Panc1 (cell line): ENCODE results near the gene SMARCA1. TPM values are rescaled to one million over a fixed set of nuclear protein-coding genes. Genes with fewer than 3 reads are reported as not detected.

ENCODE experiments used
- ATAC-seq: fragments of 200-7000 bp; cut with Tn5 transposase; 2 replicates; pipeline ENCODE4 v1.9.1; 2020; ENCODE audit warnings: mild to moderate bottlenecking, moderate library complexity
- Bru-seq: library from RNA; stranded (reverse); fragments of 400-500 nt; gene quantifications from one replicate; lab custom pipeline; 2021; lab: Mats Ljungman, UMichigan
- BruChase-seq, 2 experiments: library from RNA; stranded (reverse); fragments of 400-500 nt; gene quantifications; one replicate each; lab custom pipeline; 2021; lab: Mats Ljungman, UMichigan
- BruUV-seq: library from RNA; stranded (reverse); fragments of 400-500 nt; replicated peaks from 2 replicates; lab custom pipeline; 2021; lab: Mats Ljungman, UMichigan
- CTCF ChIA-PET: fragments of 300-600 bp; sonication (Branson Sonifier 250); formaldehyde crosslinking; loops from one replicate; lab custom pipeline; 2022; ENCODE audit warnings: antibody characterized with exemption; lab: Charles Lee
- POLR2A ChIA-PET: fragments of 300-600 bp; sonication (Branson Sonifier 250); formaldehyde crosslinking; loops from one replicate; lab custom pipeline; 2022; ENCODE audit warnings: antibody characterized with exemption; lab: Charles Lee
- DNase-seq: peaks from one replicate; pipeline ENCODE4 v3.0.0-alpha.2; 2010; ENCODE audit warnings: low read depth, low spot score
- H3K27ac ChIP-seq: 2 replicates; pipeline ENCODE4 v1.5.1; 2011; ENCODE audit warnings: mild to moderate bottlenecking, low read length, inconsistent platforms
- H3K27me3 ChIP-seq: fragments of 200-500 bp; sonication (Bioruptor generic); 2 replicates; pipeline ENCODE4 v1.6.0; 2014; ENCODE audit warnings: low read length, inconsistent platforms; ENCODE audit not compliant: control insufficient read depth, insufficient read depth
- H3K36me3 ChIP-seq: fragments of 200-500 bp; sonication (Bioruptor generic); 2 replicates; pipeline ENCODE4 v1.5.1; 2014; ENCODE audit warnings: inconsistent platforms, mild to moderate bottlenecking, low read length, moderate library complexity; ENCODE audit not compliant: control insufficient read depth, insufficient read depth
- H3K4me1 ChIP-seq: 2 replicates; pipeline ENCODE4 v1.5.1; 2011; ENCODE audit warnings: inconsistent platforms, mild to moderate bottlenecking, low read length, moderate library complexity; ENCODE audit not compliant: control insufficient read depth, insufficient read depth
- H3K4me3 ChIP-seq, 2 experiments: 2 replicates each; pipeline ENCODE4 v1.5.1; 2011 to 2012; ENCODE audit warnings: low read depth in 2 of 2, low read length in 2 of 2, mild to moderate bottlenecking in 2 of 2, inconsistent platforms in 1 of 2, moderate library complexity in 1 of 2
- H3K9me3 ChIP-seq: fragments of 200-500 bp; sonication (Bioruptor generic); 2 replicates; pipeline ENCODE4 v1.5.1; 2014; ENCODE audit warnings: low read depth, mild to moderate bottlenecking, inconsistent platforms, low read length, moderate library complexity; ENCODE audit not compliant: control insufficient read depth, insufficient read depth
- POLR2AphosphoS5 ChIP-seq: IDR thresholded peaks from 2 replicates; pipeline ENCODE4 v1.6.1; 2012; ENCODE audit warnings: mild to moderate bottlenecking, low read depth, low read length, moderate library complexity
- SIN3A ChIP-seq: IDR thresholded peaks from 2 replicates; pipeline ENCODE4 v1.6.1; 2012; ENCODE audit warnings: low read depth, mild to moderate bottlenecking, low read length, moderate library complexity, borderline replicate concordance; ENCODE audit not compliant: insufficient read depth
- TCF7L2 ChIP-seq: IDR thresholded peaks from 2 replicates; pipeline ENCODE4 v1.6.1; 2011; ENCODE audit warnings: mild to moderate bottlenecking, low read depth, low read length, inconsistent platforms
- in situ Hi-C: cut with HindIII; loops from 2 replicates; pipeline ENCODE4 v1.10.0; 2016; ENCODE audit warnings: low sequenced_read_pairs, low pct_unique_long_range_greater_than_20kb
- intact Hi-C: fragments of 100-400 bp; cut with micrococcal nuclease; formaldehyde crosslinking; loops from one replicate; pipeline ENCODE4 v1.10.0; 2022; ENCODE audit not compliant: unreplicated experiment
- long read RNA-seq: library from polyadenylated mRNA; unstranded; transcript quantifications from one replicate; pipeline ENCODE4 v2.0.0, GENCODE V29; 2021; ENCODE audit not compliant: unreplicated experiment
- polyA plus RNA-seq: library from polyadenylated mRNA; unstranded; fragments of >200 nt; gene quantifications from one replicate; pipeline ENCODE4 v1.2.1, GENCODE V29; 2012; ENCODE audit warnings: missing spikeins; ENCODE audit not compliant: insufficient read length
- total RNA-seq: library from RNA; stranded (reverse); gene quantifications from one replicate; pipeline ENCODE4 v1.2.1, GENCODE V29; 2021; ENCODE audit not compliant: unreplicated experiment
- TF ChIP-seq, protein P1 (sequence below): fragments of 450-650 bp; IDR thresholded peaks from 2 replicates; pipeline ENCODE4 v1.5.1; 2017; ENCODE audit warnings: mild to moderate bottlenecking
- TF ChIP-seq, protein P2 (sequence below), 2 experiments: IDR thresholded peaks; 2 replicates each; pipeline ENCODE4 v1.6.1; 2011 to 2012; ENCODE audit warnings: low read depth in 2 of 2, control low read depth in 1 of 2, low read length in 1 of 2, mild to moderate bottlenecking in 1 of 2, moderate library complexity in 1 of 2; ENCODE audit not compliant: insufficient read depth in 1 of 2

SMARCA1 gene, protein sequence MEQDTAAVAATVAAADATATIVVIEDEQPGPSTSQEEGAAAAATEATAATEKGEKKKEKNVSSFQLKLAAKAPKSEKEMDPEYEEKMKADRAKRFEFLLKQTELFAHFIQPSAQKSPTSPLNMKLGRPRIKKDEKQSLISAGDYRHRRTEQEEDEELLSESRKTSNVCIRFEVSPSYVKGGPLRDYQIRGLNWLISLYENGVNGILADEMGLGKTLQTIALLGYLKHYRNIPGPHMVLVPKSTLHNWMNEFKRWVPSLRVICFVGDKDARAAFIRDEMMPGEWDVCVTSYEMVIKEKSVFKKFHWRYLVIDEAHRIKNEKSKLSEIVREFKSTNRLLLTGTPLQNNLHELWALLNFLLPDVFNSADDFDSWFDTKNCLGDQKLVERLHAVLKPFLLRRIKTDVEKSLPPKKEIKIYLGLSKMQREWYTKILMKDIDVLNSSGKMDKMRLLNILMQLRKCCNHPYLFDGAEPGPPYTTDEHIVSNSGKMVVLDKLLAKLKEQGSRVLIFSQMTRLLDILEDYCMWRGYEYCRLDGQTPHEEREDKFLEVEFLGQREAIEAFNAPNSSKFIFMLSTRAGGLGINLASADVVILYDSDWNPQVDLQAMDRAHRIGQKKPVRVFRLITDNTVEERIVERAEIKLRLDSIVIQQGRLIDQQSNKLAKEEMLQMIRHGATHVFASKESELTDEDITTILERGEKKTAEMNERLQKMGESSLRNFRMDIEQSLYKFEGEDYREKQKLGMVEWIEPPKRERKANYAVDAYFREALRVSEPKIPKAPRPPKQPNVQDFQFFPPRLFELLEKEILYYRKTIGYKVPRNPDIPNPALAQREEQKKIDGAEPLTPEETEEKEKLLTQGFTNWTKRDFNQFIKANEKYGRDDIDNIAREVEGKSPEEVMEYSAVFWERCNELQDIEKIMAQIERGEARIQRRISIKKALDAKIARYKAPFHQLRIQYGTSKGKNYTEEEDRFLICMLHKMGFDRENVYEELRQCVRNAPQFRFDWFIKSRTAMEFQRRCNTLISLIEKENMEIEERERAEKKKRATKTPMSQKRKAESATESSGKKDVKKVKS
- total RNA-seq: 130 TPM
- 75.1 TPM for polyA plus RNA-seq
- percentile 95 among the genes with signal in this experiment for Bru-seq, nascent RNA
- BruChase-seq, experiment 1, labeled RNA remaining after a 2-hour chase: percentile 92 among the genes with signal in this experiment
- percentile 94 among the genes with signal in this experiment for BruChase-seq, experiment 2, labeled RNA remaining after a 6-hour chase
- long read RNA-seq, full-length matches to known transcripts: 324 of 522 reads
- long read RNA-seq, partial matches to known transcripts: 71 of 522 reads
- long read RNA-seq, other reads (novel, unspliced or antisense): 127 of 522 reads

DNA sequence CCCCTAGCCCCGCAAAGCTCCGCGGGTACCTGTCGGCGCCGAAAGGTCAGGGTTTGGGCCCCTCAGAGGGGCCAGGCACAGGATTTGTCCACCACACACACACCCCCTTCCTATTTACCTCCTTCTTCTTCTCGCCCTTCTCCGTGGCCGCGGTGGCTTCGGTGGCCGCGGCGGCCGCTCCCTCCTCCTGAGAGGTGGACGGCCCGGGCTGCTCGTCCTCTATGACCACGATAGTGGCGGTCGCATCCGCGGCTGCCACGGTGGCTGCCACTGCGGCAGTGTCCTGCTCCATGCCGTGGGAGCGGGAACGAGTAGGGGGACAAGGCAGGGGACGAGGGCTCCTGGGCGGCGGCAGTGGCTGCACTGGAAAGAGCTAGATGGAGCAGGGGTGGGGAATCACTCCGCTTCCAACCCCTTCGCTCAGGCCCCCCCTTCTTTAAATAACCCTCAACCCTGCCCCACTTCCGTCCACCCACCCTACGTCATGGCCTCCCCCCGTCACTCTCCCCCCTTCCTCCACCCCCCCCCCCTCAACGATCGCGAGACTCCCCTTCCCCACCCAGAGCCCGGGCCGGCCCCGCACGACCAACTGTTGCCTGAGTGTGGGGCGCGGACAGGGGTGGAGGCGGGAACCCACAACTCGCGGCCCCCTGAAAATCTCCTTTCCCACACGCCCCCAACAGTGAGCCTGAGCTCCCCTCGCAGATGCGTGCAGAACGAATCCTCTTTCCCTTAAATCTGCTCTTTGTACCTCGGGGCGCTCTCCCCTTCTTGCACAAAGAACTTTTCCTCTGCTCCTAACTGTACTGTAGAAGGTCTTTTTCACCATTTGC, at the start of gene SMARCA1:
Gene SMARCA1 (minus strand): TSS at position 412 of the 833 bp plus-strand sequence. CDS start 120 bp downstream, at position 292.
- TF ChIP-seq TCF7L2: no peak
- TF ChIP-seq, protein P1, sequence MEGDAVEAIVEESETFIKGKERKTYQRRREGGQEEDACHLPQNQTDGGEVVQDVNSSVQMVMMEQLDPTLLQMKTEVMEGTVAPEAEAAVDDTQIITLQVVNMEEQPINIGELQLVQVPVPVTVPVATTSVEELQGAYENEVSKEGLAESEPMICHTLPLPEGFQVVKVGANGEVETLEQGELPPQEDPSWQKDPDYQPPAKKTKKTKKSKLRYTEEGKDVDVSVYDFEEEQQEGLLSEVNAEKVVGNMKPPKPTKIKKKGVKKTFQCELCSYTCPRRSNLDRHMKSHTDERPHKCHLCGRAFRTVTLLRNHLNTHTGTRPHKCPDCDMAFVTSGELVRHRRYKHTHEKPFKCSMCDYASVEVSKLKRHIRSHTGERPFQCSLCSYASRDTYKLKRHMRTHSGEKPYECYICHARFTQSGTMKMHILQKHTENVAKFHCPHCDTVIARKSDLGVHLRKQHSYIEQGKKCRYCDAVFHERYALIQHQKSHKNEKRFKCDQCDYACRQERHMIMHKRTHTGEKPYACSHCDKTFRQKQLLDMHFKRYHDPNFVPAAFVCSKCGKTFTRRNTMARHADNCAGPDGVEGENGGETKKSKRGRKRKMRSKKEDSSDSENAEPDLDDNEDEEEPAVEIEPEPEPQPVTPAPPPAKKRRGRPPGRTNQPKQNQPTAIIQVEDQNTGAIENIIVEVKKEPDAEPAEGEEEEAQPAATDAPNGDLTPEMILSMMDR: no peak
- TF ChIP-seq SIN3A: 0 out of 2 replicates have a peak, but pooled peaks have one; percentile 13
- TF ChIP-seq, protein P2, sequence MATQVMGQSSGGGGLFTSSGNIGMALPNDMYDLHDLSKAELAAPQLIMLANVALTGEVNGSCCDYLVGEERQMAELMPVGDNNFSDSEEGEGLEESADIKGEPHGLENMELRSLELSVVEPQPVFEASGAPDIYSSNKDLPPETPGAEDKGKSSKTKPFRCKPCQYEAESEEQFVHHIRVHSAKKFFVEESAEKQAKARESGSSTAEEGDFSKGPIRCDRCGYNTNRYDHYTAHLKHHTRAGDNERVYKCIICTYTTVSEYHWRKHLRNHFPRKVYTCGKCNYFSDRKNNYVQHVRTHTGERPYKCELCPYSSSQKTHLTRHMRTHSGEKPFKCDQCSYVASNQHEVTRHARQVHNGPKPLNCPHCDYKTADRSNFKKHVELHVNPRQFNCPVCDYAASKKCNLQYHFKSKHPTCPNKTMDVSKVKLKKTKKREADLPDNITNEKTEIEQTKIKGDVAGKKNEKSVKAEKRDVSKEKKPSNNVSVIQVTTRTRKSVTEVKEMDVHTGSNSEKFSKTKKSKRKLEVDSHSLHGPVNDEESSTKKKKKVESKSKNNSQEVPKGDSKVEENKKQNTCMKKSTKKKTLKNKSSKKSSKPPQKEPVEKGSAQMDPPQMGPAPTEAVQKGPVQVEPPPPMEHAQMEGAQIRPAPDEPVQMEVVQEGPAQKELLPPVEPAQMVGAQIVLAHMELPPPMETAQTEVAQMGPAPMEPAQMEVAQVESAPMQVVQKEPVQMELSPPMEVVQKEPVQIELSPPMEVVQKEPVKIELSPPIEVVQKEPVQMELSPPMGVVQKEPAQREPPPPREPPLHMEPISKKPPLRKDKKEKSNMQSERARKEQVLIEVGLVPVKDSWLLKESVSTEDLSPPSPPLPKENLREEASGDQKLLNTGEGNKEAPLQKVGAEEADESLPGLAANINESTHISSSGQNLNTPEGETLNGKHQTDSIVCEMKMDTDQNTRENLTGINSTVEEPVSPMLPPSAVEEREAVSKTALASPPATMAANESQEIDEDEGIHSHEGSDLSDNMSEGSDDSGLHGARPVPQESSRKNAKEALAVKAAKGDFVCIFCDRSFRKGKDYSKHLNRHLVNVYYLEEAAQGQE (IDR thresholded peaks at IDR 0.05; ENCODE audit: insufficient read depth in 1 of 2, low read depth in 2 of 2, low read length in 1 of 2): no peak
- TF ChIP-seq POLR2AphosphoS5: peak; percentile 57; the same call in 1 of the 2 replicates
- peak within 1 kb of the TSS; percentile 83 to 97 for H3K4me3 ChIP-seq
- DNase-seq (no peak), ATAC-seq (peak; percentile 84)
- in situ Hi-C loops: no loop called here
- H3K27ac ChIP-seq: peak within 1 kb of the TSS; percentile 91
- no TSS peak for BruUV-seq
- H3K4me1 ChIP-seq: peaks cover 17% of the 10 kb centered on the region
- CTCF ChIA-PET: no interaction called here
- H3K9me3 ChIP-seq: no peaks in the 10 kb centered on the region
- POLR2A ChIA-PET: interaction anchor here (0.6 kb wide), 1 partner anchor 1296 kb away, joined by 3 read pairs; no protein-coding TSS in a partner anchor
- intact Hi-C loops: no loop called here
- no peaks in the 10 kb centered on the region for H3K27me3 ChIP-seq
- H3K36me3 ChIP-seq: no peaks in the 10 kb centered on the region; the same call in 1 of the 2 replicates
